H9 (cell line): ENCODE data around the gene PPP1R12A. TPM values are rescaled to one million over a fixed set of nuclear protein-coding genes. Genes with fewer than 3 reads are reported as not detected.

Experiments
- DNase-seq: peaks from one replicate; pipeline ENCODE4 v3.0.0-alpha.2; 2017
- H2AFZ ChIP-seq: one replicate; pipeline ENCODE4 v1.6.1; 2013; ENCODE audit warnings: mild to moderate bottlenecking, low read length, control low read depth, moderate library complexity
- H2AK5ac ChIP-seq: 2 replicates; pipeline ENCODE4 v1.6.1; 2013; ENCODE audit warnings: low read length, control low read depth, mixed read lengths; ENCODE audit not compliant: insufficient read length
- H2BK120ac ChIP-seq: one replicate; pipeline ENCODE4 v1.6.1; 2013; ENCODE audit warnings: low read depth, mild to moderate bottlenecking, low read length, control low read depth, inconsistent platforms; ENCODE audit not compliant: poor library complexity, severe bottlenecking
- H2BK12ac ChIP-seq: 2 replicates; pipeline ENCODE4 v1.6.1; 2013; ENCODE audit warnings: low read length, control low read depth, mixed read lengths, low read depth; ENCODE audit not compliant: insufficient read length
- H2BK15ac ChIP-seq: 2 replicates; pipeline ENCODE4 v1.6.1; 2013; ENCODE audit warnings: low read depth, low read length, control low read depth
- H2BK20ac ChIP-seq: one replicate; pipeline ENCODE4 v1.6.1; 2013; ENCODE audit warnings: low read depth, mild to moderate bottlenecking, low read length, control low read depth, inconsistent platforms; ENCODE audit not compliant: poor library complexity, severe bottlenecking
- H2BK5ac ChIP-seq: 2 replicates; pipeline ENCODE4 v1.6.1; 2013; ENCODE audit warnings: low read length, control low read depth, mixed read lengths; ENCODE audit not compliant: insufficient read length
- H3K14ac ChIP-seq: 2 replicates; pipeline ENCODE4 v1.6.1; 2013; ENCODE audit warnings: low read length, control low read depth; ENCODE audit not compliant: insufficient read depth
- H3K18ac ChIP-seq: 2 replicates; pipeline ENCODE4 v1.6.1; 2013; ENCODE audit warnings: low read depth, mild to moderate bottlenecking, mixed read lengths, low read length, control low read depth; ENCODE audit not compliant: insufficient read length
- H3K23ac ChIP-seq: 2 replicates; pipeline ENCODE4 v1.6.1; 2013; ENCODE audit warnings: low read length, control low read depth, mixed read lengths, low read depth; ENCODE audit not compliant: insufficient read length
- H3K23me2 ChIP-seq: 2 replicates; pipeline ENCODE4 v1.6.1; 2013; ENCODE audit warnings: low read depth, mild to moderate bottlenecking, mixed read lengths, low read length, control low read depth; ENCODE audit not compliant: insufficient read length, poor library complexity, severe bottlenecking
- H3K27ac ChIP-seq: 2 replicates; pipeline ENCODE4 v1.5.1; 2013; ENCODE audit warnings: low read length, control low read depth, mixed read lengths, low read depth; ENCODE audit not compliant: insufficient read length
- H3K27me3 ChIP-seq: 2 replicates; pipeline ENCODE4 v1.6.1; 2013; ENCODE audit warnings: low read length, control low read depth, inconsistent platforms; ENCODE audit not compliant: insufficient read depth
- H3K4ac ChIP-seq: 2 replicates; pipeline ENCODE4 v1.6.1; 2013; ENCODE audit warnings: low read depth, mild to moderate bottlenecking, control low read depth, inconsistent platforms, low read length, moderate library complexity
- H3K4me1 ChIP-seq: 2 replicates; pipeline ENCODE4 v1.6.1; 2013; ENCODE audit warnings: low read length, control low read depth, inconsistent platforms; ENCODE audit not compliant: insufficient read depth
- H3K4me2 ChIP-seq: 2 replicates; pipeline ENCODE4 v1.6.1; 2013; ENCODE audit warnings: low read length, control low read depth, mixed read lengths; ENCODE audit not compliant: insufficient read length, insufficient read depth
- H3K56ac ChIP-seq: 2 replicates; pipeline ENCODE4 v1.6.1; 2013; ENCODE audit warnings: low read depth, mild to moderate bottlenecking, mixed read lengths, low read length, control low read depth; ENCODE audit not compliant: insufficient read length
- H3K79me1 ChIP-seq: 2 replicates; pipeline ENCODE4 v1.6.1; 2013; ENCODE audit warnings: low read depth, mild to moderate bottlenecking, moderate library complexity, low read length, control low read depth, inconsistent platforms; ENCODE audit not compliant: insufficient read depth, poor library complexity, severe bottlenecking
- H3K79me2 ChIP-seq: 2 replicates; pipeline ENCODE4 v1.6.1; 2013; ENCODE audit warnings: low read length, control low read depth, inconsistent platforms; ENCODE audit not compliant: insufficient read depth
- H3K9ac ChIP-seq: 2 replicates; pipeline ENCODE4 v1.6.1; 2013; ENCODE audit warnings: low read length, control low read depth, mixed read lengths; ENCODE audit not compliant: insufficient read length; ENCODE audit errors: extremely low read depth
- H3K9me3 ChIP-seq: one replicate; pipeline ENCODE4 v1.6.1; 2013; ENCODE audit warnings: low read depth, low read length, inconsistent platforms; ENCODE audit not compliant: control insufficient read depth
- H3T11ph ChIP-seq: one replicate; pipeline ENCODE4 v1.6.1; 2013; ENCODE audit warnings: mild to moderate bottlenecking, low read length, control low read depth, inconsistent platforms
- H4K20me1 ChIP-seq: one replicate; pipeline ENCODE4 v1.6.1; 2013; ENCODE audit not compliant: control insufficient read depth, insufficient read length, insufficient read depth
- H4K5ac ChIP-seq: 2 replicates; pipeline ENCODE4 v1.6.1; 2013; ENCODE audit warnings: low read depth, mild to moderate bottlenecking, mixed read lengths, low read length, control low read depth; ENCODE audit not compliant: insufficient read length
- H4K8ac ChIP-seq: replicated peaks from 2 replicates; pipeline ENCODE4 v1.6.1; 2013; ENCODE audit warnings: low read length, control low read depth, mixed read lengths, low read depth; ENCODE audit not compliant: insufficient read length
- H4K91ac ChIP-seq: 2 replicates; pipeline ENCODE4 v1.6.1; 2013; ENCODE audit warnings: low read depth, mild to moderate bottlenecking, moderate library complexity, mixed read lengths, low read length, control low read depth; ENCODE audit not compliant: insufficient read length
- H3K27ac Mint-ChIP-seq, 3 experiments: 2 replicates in 2 of 3; 3 replicates in 1 of 3; pipeline ENCODE4 v1.8.0; 2020 to 2021; ENCODE audit warnings: mixed read lengths in 3 of 3, mild to moderate bottlenecking in 1 of 3, moderate library complexity in 1 of 3
- H3K27me3 Mint-ChIP-seq: 2 replicates; pipeline ENCODE4 v1.8.0; 2021; ENCODE audit warnings: low read depth, mild to moderate bottlenecking, moderate library complexity, mixed read lengths
- H3K36me3 Mint-ChIP-seq, 3 experiments: 2 replicates in 2 of 3; 3 replicates in 1 of 3; pipeline ENCODE4 v1.8.0; 2020 to 2021; ENCODE audit warnings: low read depth in 3 of 3, mixed read lengths in 3 of 3; ENCODE audit not compliant: insufficient read depth in 1 of 3
- H3K4me1 Mint-ChIP-seq, 2 experiments: 2 replicates each; pipeline ENCODE4 v1.8.0; 2020; ENCODE audit warnings: mixed read lengths in 2 of 2
- H3K4me3 Mint-ChIP-seq, 2 experiments: 2 replicates in 1 of 2; 3 replicates in 1 of 2; pipeline ENCODE4 v1.8.0; 2020 to 2021; ENCODE audit warnings: mild to moderate bottlenecking in 2 of 2, mixed read lengths in 2 of 2, moderate library complexity in 1 of 2
- H3K9me3 Mint-ChIP-seq, 2 experiments: 2 replicates in 1 of 2; 3 replicates in 1 of 2; pipeline ENCODE4 v1.8.0; 2020; ENCODE audit warnings: mild to moderate bottlenecking in 2 of 2, mixed read lengths in 2 of 2, moderate library complexity in 1 of 2
- WGBS: extraction: QIAGEN DNeasy Blood & Tissue Kit; methylation state at CpG from one replicate; pipeline ENCODE4 v1.1.7; 2013; ENCODE audit warnings: missing lambda C conversion rate, low lambda C conversion rate, mixed read lengths; ENCODE audit not compliant: insufficient read length; ENCODE audit errors: extremely low coverage; 5-methylcytosine and 5-hydroxymethylcytosine counted together
- total RNA-seq: library from RNA; stranded (reverse); gene quantifications from 2 replicates; pipeline ENCODE4 v1.2.1, GENCODE V29; 2021
- TF ChIP-seq, protein P1 (sequence below): fragments of 200-600 bp; sonication (generic); conservative IDR thresholded peaks from 3 replicates; pipeline ENCODE4 v1.8.0; 2021; ENCODE audit warnings: antibody characterized with exemption, mild to moderate bottlenecking

PPP1R12A gene
- total RNA-seq, 1 experiment from 2014 or later, result 93.5 TPM

DNA sequence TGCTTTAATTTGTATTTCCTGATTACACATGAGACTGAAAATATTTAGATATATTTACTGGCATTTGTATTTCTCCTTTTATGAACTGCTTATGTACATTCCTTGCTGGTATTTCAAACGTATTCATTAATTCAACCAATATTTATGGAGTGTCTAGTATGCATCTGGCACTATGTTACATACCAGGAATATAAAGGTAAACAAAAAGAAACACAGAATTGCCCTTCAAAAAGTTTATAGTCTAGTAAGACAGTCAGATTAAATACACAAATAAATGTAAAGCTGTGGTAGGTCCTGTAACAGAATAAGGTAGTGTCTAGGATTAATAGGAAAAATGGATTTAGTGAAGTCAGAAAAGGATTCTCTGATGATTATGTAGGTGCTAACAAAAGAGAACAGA lies 87.5 kb downstream of the PPP1R12A start:
- Mint-ChIP-seq H3K36me3 (peaks cover 22 to 32% (median 27%) of the 10 kb centered on the region in 3 experiments), H3K4me1 (peaks cover 20 to 30% of the 10 kb centered on the region in 2 experiments), H3K9me3 (peaks cover 0 to 7% of the 10 kb centered on the region in 2 experiments; a peak in 3 of 5 replicates), H3K27me3 (no peaks in the 10 kb centered on the region), H3K27ac (peak overlapping the region; percentile 14 to 55 (median 25); a peak in 5 of 7 replicates), H3K4me3 (no peak overlapping the region)
- no peak overlapping the region for H3T11ph ChIP-seq
- H3K79me2 ChIP-seq, result no peaks in the 10 kb centered on the region; the same call in 1 of the 2 replicates
- H3K4me2 ChIP-seq, result no peak overlapping the region
- no peak overlapping the region for H4K5ac ChIP-seq
- TF ChIP-seq, protein P1, sequence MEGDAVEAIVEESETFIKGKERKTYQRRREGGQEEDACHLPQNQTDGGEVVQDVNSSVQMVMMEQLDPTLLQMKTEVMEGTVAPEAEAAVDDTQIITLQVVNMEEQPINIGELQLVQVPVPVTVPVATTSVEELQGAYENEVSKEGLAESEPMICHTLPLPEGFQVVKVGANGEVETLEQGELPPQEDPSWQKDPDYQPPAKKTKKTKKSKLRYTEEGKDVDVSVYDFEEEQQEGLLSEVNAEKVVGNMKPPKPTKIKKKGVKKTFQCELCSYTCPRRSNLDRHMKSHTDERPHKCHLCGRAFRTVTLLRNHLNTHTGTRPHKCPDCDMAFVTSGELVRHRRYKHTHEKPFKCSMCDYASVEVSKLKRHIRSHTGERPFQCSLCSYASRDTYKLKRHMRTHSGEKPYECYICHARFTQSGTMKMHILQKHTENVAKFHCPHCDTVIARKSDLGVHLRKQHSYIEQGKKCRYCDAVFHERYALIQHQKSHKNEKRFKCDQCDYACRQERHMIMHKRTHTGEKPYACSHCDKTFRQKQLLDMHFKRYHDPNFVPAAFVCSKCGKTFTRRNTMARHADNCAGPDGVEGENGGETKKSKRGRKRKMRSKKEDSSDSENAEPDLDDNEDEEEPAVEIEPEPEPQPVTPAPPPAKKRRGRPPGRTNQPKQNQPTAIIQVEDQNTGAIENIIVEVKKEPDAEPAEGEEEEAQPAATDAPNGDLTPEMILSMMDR, result no peak
- H2BK12ac ChIP-seq, result no peak overlapping the region
- H3K9me3 ChIP-seq, result no peaks in the 10 kb centered on the region
- H4K8ac ChIP-seq, result no peak overlapping the region
- H3K23ac ChIP-seq, result no peak overlapping the region
- no peak overlapping the region for H2BK5ac ChIP-seq
- no peak overlapping the region for H2BK20ac ChIP-seq
- H3K27me3 ChIP-seq, result no peaks in the 10 kb centered on the region
- H3K56ac ChIP-seq, result no peak overlapping the region
- no peak overlapping the region for H2BK15ac ChIP-seq
- H3K79me1 ChIP-seq, result peaks cover 4% of the 10 kb centered on the region
- no peak overlapping the region for H3K18ac ChIP-seq
- H3K4me1 ChIP-seq, result peaks cover 2% of the 10 kb centered on the region; the same call in 1 of the 2 replicates
- no peak overlapping the region for H4K91ac ChIP-seq
- DNase-seq, result no peak
- H3K14ac ChIP-seq, result no peak overlapping the region
- H3K27ac ChIP-seq, result no peak overlapping the region
- WGBS, result no CpG with 5 or more reads among the region's 1 CpG
- no peak overlapping the region for H3K9ac ChIP-seq
- H2AK5ac ChIP-seq, result no peak overlapping the region
- no peak overlapping the region for H3K4ac ChIP-seq
- no peak overlapping the region for H2BK120ac ChIP-seq
- H4K20me1 ChIP-seq, result no peaks in the 10 kb centered on the region
- no peaks in the 10 kb centered on the region for H3K23me2 ChIP-seq
- H2AFZ ChIP-seq, result no peak overlapping the region
